H9 (cell line): ENCODE data around the gene TFCP2. TPM values are rescaled to one million over a fixed set of nuclear protein-coding genes. Genes with fewer than 3 reads are reported as not detected.

ENCODE experiments used
- DNase-seq: peaks from one replicate; pipeline ENCODE4 v3.0.0-alpha.2; 2017
- H2AFZ ChIP-seq: one replicate; pipeline ENCODE4 v1.6.1; 2013; ENCODE audit warnings: mild to moderate bottlenecking, low read length, control low read depth, moderate library complexity
- H2AK5ac ChIP-seq: 2 replicates; pipeline ENCODE4 v1.6.1; 2013; ENCODE audit warnings: low read length, control low read depth, mixed read lengths; ENCODE audit not compliant: insufficient read length
- H2BK120ac ChIP-seq: one replicate; pipeline ENCODE4 v1.6.1; 2013; ENCODE audit warnings: low read depth, mild to moderate bottlenecking, low read length, control low read depth, inconsistent platforms; ENCODE audit not compliant: poor library complexity, severe bottlenecking
- H2BK12ac ChIP-seq: 2 replicates; pipeline ENCODE4 v1.6.1; 2013; ENCODE audit warnings: low read length, control low read depth, mixed read lengths, low read depth; ENCODE audit not compliant: insufficient read length
- H2BK15ac ChIP-seq: 2 replicates; pipeline ENCODE4 v1.6.1; 2013; ENCODE audit warnings: low read depth, low read length, control low read depth
- H2BK20ac ChIP-seq: one replicate; pipeline ENCODE4 v1.6.1; 2013; ENCODE audit warnings: low read depth, mild to moderate bottlenecking, low read length, control low read depth, inconsistent platforms; ENCODE audit not compliant: poor library complexity, severe bottlenecking
- H2BK5ac ChIP-seq: 2 replicates; pipeline ENCODE4 v1.6.1; 2013; ENCODE audit warnings: low read length, control low read depth, mixed read lengths; ENCODE audit not compliant: insufficient read length
- H3K14ac ChIP-seq: 2 replicates; pipeline ENCODE4 v1.6.1; 2013; ENCODE audit warnings: low read length, control low read depth; ENCODE audit not compliant: insufficient read depth
- H3K18ac ChIP-seq: 2 replicates; pipeline ENCODE4 v1.6.1; 2013; ENCODE audit warnings: low read depth, mild to moderate bottlenecking, mixed read lengths, low read length, control low read depth; ENCODE audit not compliant: insufficient read length
- H3K23ac ChIP-seq: 2 replicates; pipeline ENCODE4 v1.6.1; 2013; ENCODE audit warnings: low read length, control low read depth, mixed read lengths, low read depth; ENCODE audit not compliant: insufficient read length
- H3K23me2 ChIP-seq: 2 replicates; pipeline ENCODE4 v1.6.1; 2013; ENCODE audit warnings: low read depth, mild to moderate bottlenecking, mixed read lengths, low read length, control low read depth; ENCODE audit not compliant: insufficient read length, poor library complexity, severe bottlenecking
- H3K27ac ChIP-seq: 2 replicates; pipeline ENCODE4 v1.5.1; 2013; ENCODE audit warnings: low read length, control low read depth, mixed read lengths, low read depth; ENCODE audit not compliant: insufficient read length
- H3K27me3 ChIP-seq: 2 replicates; pipeline ENCODE4 v1.6.1; 2013; ENCODE audit warnings: low read length, control low read depth, inconsistent platforms; ENCODE audit not compliant: insufficient read depth
- H3K4ac ChIP-seq: 2 replicates; pipeline ENCODE4 v1.6.1; 2013; ENCODE audit warnings: low read depth, mild to moderate bottlenecking, control low read depth, inconsistent platforms, low read length, moderate library complexity
- H3K4me1 ChIP-seq: 2 replicates; pipeline ENCODE4 v1.6.1; 2013; ENCODE audit warnings: low read length, control low read depth, inconsistent platforms; ENCODE audit not compliant: insufficient read depth
- H3K4me2 ChIP-seq: 2 replicates; pipeline ENCODE4 v1.6.1; 2013; ENCODE audit warnings: low read length, control low read depth, mixed read lengths; ENCODE audit not compliant: insufficient read length, insufficient read depth
- H3K56ac ChIP-seq: 2 replicates; pipeline ENCODE4 v1.6.1; 2013; ENCODE audit warnings: low read depth, mild to moderate bottlenecking, mixed read lengths, low read length, control low read depth; ENCODE audit not compliant: insufficient read length
- H3K79me1 ChIP-seq: 2 replicates; pipeline ENCODE4 v1.6.1; 2013; ENCODE audit warnings: low read depth, mild to moderate bottlenecking, moderate library complexity, low read length, control low read depth, inconsistent platforms; ENCODE audit not compliant: insufficient read depth, poor library complexity, severe bottlenecking
- H3K79me2 ChIP-seq: 2 replicates; pipeline ENCODE4 v1.6.1; 2013; ENCODE audit warnings: low read length, control low read depth, inconsistent platforms; ENCODE audit not compliant: insufficient read depth
- H3K9ac ChIP-seq: 2 replicates; pipeline ENCODE4 v1.6.1; 2013; ENCODE audit warnings: low read length, control low read depth, mixed read lengths; ENCODE audit not compliant: insufficient read length; ENCODE audit errors: extremely low read depth
- H3K9me3 ChIP-seq: one replicate; pipeline ENCODE4 v1.6.1; 2013; ENCODE audit warnings: low read depth, low read length, inconsistent platforms; ENCODE audit not compliant: control insufficient read depth
- H3T11ph ChIP-seq: one replicate; pipeline ENCODE4 v1.6.1; 2013; ENCODE audit warnings: mild to moderate bottlenecking, low read length, control low read depth, inconsistent platforms
- H4K20me1 ChIP-seq: one replicate; pipeline ENCODE4 v1.6.1; 2013; ENCODE audit not compliant: control insufficient read depth, insufficient read length, insufficient read depth
- H4K5ac ChIP-seq: 2 replicates; pipeline ENCODE4 v1.6.1; 2013; ENCODE audit warnings: low read depth, mild to moderate bottlenecking, mixed read lengths, low read length, control low read depth; ENCODE audit not compliant: insufficient read length
- H4K8ac ChIP-seq: replicated peaks from 2 replicates; pipeline ENCODE4 v1.6.1; 2013; ENCODE audit warnings: low read length, control low read depth, mixed read lengths, low read depth; ENCODE audit not compliant: insufficient read length
- H4K91ac ChIP-seq: 2 replicates; pipeline ENCODE4 v1.6.1; 2013; ENCODE audit warnings: low read depth, mild to moderate bottlenecking, moderate library complexity, mixed read lengths, low read length, control low read depth; ENCODE audit not compliant: insufficient read length
- H3K27ac Mint-ChIP-seq, 3 experiments: 2 replicates in 2 of 3; 3 replicates in 1 of 3; pipeline ENCODE4 v1.8.0; 2020 to 2021; ENCODE audit warnings: mixed read lengths in 3 of 3, mild to moderate bottlenecking in 1 of 3, moderate library complexity in 1 of 3
- H3K27me3 Mint-ChIP-seq: 2 replicates; pipeline ENCODE4 v1.8.0; 2021; ENCODE audit warnings: low read depth, mild to moderate bottlenecking, moderate library complexity, mixed read lengths
- H3K36me3 Mint-ChIP-seq, 3 experiments: 2 replicates in 2 of 3; 3 replicates in 1 of 3; pipeline ENCODE4 v1.8.0; 2020 to 2021; ENCODE audit warnings: low read depth in 3 of 3, mixed read lengths in 3 of 3; ENCODE audit not compliant: insufficient read depth in 1 of 3
- H3K4me1 Mint-ChIP-seq, 2 experiments: 2 replicates each; pipeline ENCODE4 v1.8.0; 2020; ENCODE audit warnings: mixed read lengths in 2 of 2
- H3K4me3 Mint-ChIP-seq, 2 experiments: 2 replicates in 1 of 2; 3 replicates in 1 of 2; pipeline ENCODE4 v1.8.0; 2020 to 2021; ENCODE audit warnings: mild to moderate bottlenecking in 2 of 2, mixed read lengths in 2 of 2, moderate library complexity in 1 of 2
- H3K9me3 Mint-ChIP-seq, 2 experiments: 2 replicates in 1 of 2; 3 replicates in 1 of 2; pipeline ENCODE4 v1.8.0; 2020; ENCODE audit warnings: mild to moderate bottlenecking in 2 of 2, mixed read lengths in 2 of 2, moderate library complexity in 1 of 2
- CTCF ChIP-seq: fragments of 200-600 bp; sonication (generic); conservative IDR thresholded peaks from 3 replicates; pipeline ENCODE4 v1.8.0; 2021; ENCODE audit warnings: antibody characterized with exemption, mild to moderate bottlenecking
- WGBS: extraction: QIAGEN DNeasy Blood & Tissue Kit; methylation state at CpG from one replicate; pipeline ENCODE4 v1.1.7; 2013; ENCODE audit warnings: missing lambda C conversion rate, low lambda C conversion rate, mixed read lengths; ENCODE audit not compliant: insufficient read length; ENCODE audit errors: extremely low coverage; 5-methylcytosine and 5-hydroxymethylcytosine counted together
- total RNA-seq: library from RNA; stranded (reverse); gene quantifications from 2 replicates; pipeline ENCODE4 v1.2.1, GENCODE V29; 2021

Gene TFCP2
- total RNA-seq, 1 experiment from 2014 or later, result 27.1 TPM

- Histone ChIP-seq H4K8ac (no peak overlapping the region), H3K27me3 (no peaks in the 10 kb centered on the region), H3T11ph (no peak overlapping the region), H3K79me1 (peaks cover 15% of the 10 kb centered on the region), H2AFZ (no peak overlapping the region), H2AK5ac (no peak overlapping the region), H3K4ac (no peak overlapping the region), H2BK20ac (no peak overlapping the region), H3K23me2 (no peaks in the 10 kb centered on the region), H3K4me1 (no peaks in the 10 kb centered on the region; the same call in 1 of the 2 replicates), H3K18ac (no peak overlapping the region), H3K9me3 (no peaks in the 10 kb centered on the region), H4K91ac (no peak overlapping the region), H2BK120ac (no peak overlapping the region), H3K23ac (no peak overlapping the region), H2BK15ac (no peak overlapping the region), H4K5ac (no peak overlapping the region), H3K14ac (no peak overlapping the region), H3K4me2 (no peak overlapping the region), H3K9ac (no peak overlapping the region), H2BK12ac (no peak overlapping the region), H3K27ac (no peak overlapping the region), H2BK5ac (no peak overlapping the region), H4K20me1 (no peaks in the 10 kb centered on the region), H3K79me2 (peaks cover 21% of the 10 kb centered on the region; the same call in 1 of the 2 replicates), H3K56ac (no peak overlapping the region)
- DNase-seq, result no peak
- no peaks in the 10 kb centered on the region for H3K9me3 Mint-ChIP-seq
- no peak for TF ChIP-seq CTCF
- H3K4me3 Mint-ChIP-seq, result no peak overlapping the region
- WGBS, result no CpG with 5 or more reads among the region's 3 CpGs
- H3K36me3 Mint-ChIP-seq, result peaks cover 0 to 11% (median 0%) of the 10 kb centered on the region in 3 experiments; a peak in 2 of 7 replicates
- no peak overlapping the region for H3K27ac Mint-ChIP-seq
- H3K27me3 Mint-ChIP-seq, result no peaks in the 10 kb centered on the region
- peaks cover 0 to 8% of the 10 kb centered on the region in 2 experiments; a peak in 3 of 4 replicates for H3K4me1 Mint-ChIP-seq
Measured at GRCh38 chr12:51163795-51164194, 9.1 kb downstream of the TFCP2 start.
